Glutamatergic neuron (in vitro differentiated cells): Measurements from ENCODE around the gene PPP1R1B. TPM values are rescaled to one million over a fixed set of nuclear protein-coding genes. Genes with fewer than 3 reads are reported as not detected.

Experiments
- DNase-seq: peaks from one replicate; pipeline ENCODE4 v3.0.0; 2022
- H3K27ac Mint-ChIP-seq: one replicate; pipeline ENCODE4 v1.8.0; 2020; ENCODE audit warnings: mild to moderate bottlenecking, mixed read lengths, inconsistent platforms; ENCODE audit not compliant: unreplicated experiment
- H3K27me3 Mint-ChIP-seq: one replicate; pipeline ENCODE4 v1.8.0; 2020; ENCODE audit warnings: mild to moderate bottlenecking, moderate library complexity, mixed read lengths, inconsistent platforms; ENCODE audit not compliant: unreplicated experiment
- H3K36me3 Mint-ChIP-seq: one replicate; pipeline ENCODE4 v1.8.0; 2020; ENCODE audit warnings: mild to moderate bottlenecking, mixed read lengths, inconsistent platforms; ENCODE audit not compliant: unreplicated experiment
- H3K4me1 Mint-ChIP-seq: one replicate; pipeline ENCODE4 v1.8.0; 2020; ENCODE audit warnings: mild to moderate bottlenecking, low read depth, mixed read lengths, inconsistent platforms; ENCODE audit not compliant: unreplicated experiment
- H3K4me3 Mint-ChIP-seq: one replicate; pipeline ENCODE4 v1.8.0; 2020; ENCODE audit warnings: mild to moderate bottlenecking, mixed read lengths, inconsistent platforms; ENCODE audit not compliant: unreplicated experiment
- H3K9me3 Mint-ChIP-seq: one replicate; pipeline ENCODE4 v1.8.0; 2020; ENCODE audit warnings: mild to moderate bottlenecking, moderate library complexity, mixed read lengths, inconsistent platforms; ENCODE audit not compliant: unreplicated experiment
- CTCF ChIP-seq: fragments of 200-600 bp; sonication (generic); IDR thresholded peaks from one replicate; pipeline ENCODE4 v1.5.0; 2021; ENCODE audit not compliant: partially characterized antibody, unreplicated experiment
- total RNA-seq: library from RNA; stranded (reverse); fragmentation: NEBNext Ultra II Directional; extraction: Animal tissue kit (Norgen Biotek cat#: 25700); gene quantifications from one replicate; pipeline ENCODE4 v1.2.1, GENCODE V29; 2021; ENCODE audit not compliant: unreplicated experiment

The PPP1R1B gene
- total RNA-seq, 1 donor from 2014 or later, result not detected

GRCh38 chr17:39670746-39671145 is 44.0 kb downstream of the PPP1R1B start:
- Mint-ChIP-seq H3K9me3 (peaks cover 4% of the 10 kb centered on the region), H3K4me1 (no peaks in the 10 kb centered on the region), H3K27me3 (peaks cover 8% of the 10 kb centered on the region), H3K4me3 (no peak overlapping the region), H3K36me3 (no peaks in the 10 kb centered on the region), H3K27ac (no peak overlapping the region)
- no peak for DNase-seq
- no peak for TF ChIP-seq CTCF

- H3K9me3 Mint-ChIP-seq, result peaks cover 4% of the 10 kb centered on the region
- DNase-seq, result peak; percentile 69
- no peak overlapping the region for H3K27ac Mint-ChIP-seq
- H3K36me3 Mint-ChIP-seq, result no peaks in the 10 kb centered on the region
- H3K4me1 Mint-ChIP-seq, result no peaks in the 10 kb centered on the region
- H3K4me3 Mint-ChIP-seq, result no peak overlapping the region
- H3K27me3 Mint-ChIP-seq, result peaks cover 7% of the 10 kb centered on the region
- peak; percentile 38 for TF ChIP-seq CTCF
Observed at GRCh38 chr17:39671651-39672521, 45.1 kb downstream of the PPP1R1B start.

GRCh38 chr17:39672522-39673334 is 46.0 kb downstream of the PPP1R1B start:
- Mint-ChIP-seq H3K36me3 (no peaks in the 10 kb centered on the region), H3K4me1 (no peaks in the 10 kb centered on the region), H3K4me3 (no peak overlapping the region), H3K9me3 (peaks cover 4% of the 10 kb centered on the region), H3K27ac (no peak overlapping the region), H3K27me3 (peaks cover 5% of the 10 kb centered on the region)
- TF ChIP-seq CTCF, result peak; percentile 28
- DNase-seq, result no peak

GRCh38 chr17:39673335-39674081 is 46.8 kb downstream of the PPP1R1B start:
- TF ChIP-seq CTCF, result no peak
- DNase-seq, result no peak
- Mint-ChIP-seq H3K27me3 (peaks cover 5% of the 10 kb centered on the region), H3K4me1 (no peaks in the 10 kb centered on the region), H3K36me3 (no peaks in the 10 kb centered on the region), H3K4me3 (no peak overlapping the region), H3K9me3 (peaks cover 3% of the 10 kb centered on the region), H3K27ac (no peak overlapping the region)
